DND-41 (cell line): ENCODE data around the gene LMF1.

Experiments
- CTCF ChIP-seq: IDR thresholded peaks from 2 replicates; pipeline ENCODE4 v1.5.1; 2012; ENCODE audit warnings: borderline replicate concordance, low read length, moderate library complexity, mild to moderate bottlenecking; ENCODE audit not compliant: poor library complexity, severe bottlenecking; ENCODE audit errors: extremely low read depth
- EZH2 ChIP-seq: IDR thresholded peaks from 3 replicates; pipeline ENCODE4 v1.6.1; 2012; ENCODE audit warnings: borderline replicate concordance, low read depth, mild to moderate bottlenecking, moderate library complexity, low read length, inconsistent platforms; ENCODE audit not compliant: severe bottlenecking

GRCh38 chr16:847151-847550 lies 123.6 kb downstream of the LMF1 start:
- TF ChIP-seq CTCF (no peak), EZH2 (no peak)
